GM12801 (cell line): ENCODE results near the gene PDE6G.

ENCODE experiments used
- TF ChIP-seq, protein P1 (sequence below): IDR thresholded peaks from one replicate; pipeline ENCODE4 v1.5.1; 2011; ENCODE audit warnings: control low read depth; ENCODE audit not compliant: insufficient read length; ENCODE audit errors: extremely low read depth

The PDE6G gene

GRCh38 chr17:81608082-81608481, 48.3 kb downstream of the PDE6G start:
- TF ChIP-seq, protein P1, sequence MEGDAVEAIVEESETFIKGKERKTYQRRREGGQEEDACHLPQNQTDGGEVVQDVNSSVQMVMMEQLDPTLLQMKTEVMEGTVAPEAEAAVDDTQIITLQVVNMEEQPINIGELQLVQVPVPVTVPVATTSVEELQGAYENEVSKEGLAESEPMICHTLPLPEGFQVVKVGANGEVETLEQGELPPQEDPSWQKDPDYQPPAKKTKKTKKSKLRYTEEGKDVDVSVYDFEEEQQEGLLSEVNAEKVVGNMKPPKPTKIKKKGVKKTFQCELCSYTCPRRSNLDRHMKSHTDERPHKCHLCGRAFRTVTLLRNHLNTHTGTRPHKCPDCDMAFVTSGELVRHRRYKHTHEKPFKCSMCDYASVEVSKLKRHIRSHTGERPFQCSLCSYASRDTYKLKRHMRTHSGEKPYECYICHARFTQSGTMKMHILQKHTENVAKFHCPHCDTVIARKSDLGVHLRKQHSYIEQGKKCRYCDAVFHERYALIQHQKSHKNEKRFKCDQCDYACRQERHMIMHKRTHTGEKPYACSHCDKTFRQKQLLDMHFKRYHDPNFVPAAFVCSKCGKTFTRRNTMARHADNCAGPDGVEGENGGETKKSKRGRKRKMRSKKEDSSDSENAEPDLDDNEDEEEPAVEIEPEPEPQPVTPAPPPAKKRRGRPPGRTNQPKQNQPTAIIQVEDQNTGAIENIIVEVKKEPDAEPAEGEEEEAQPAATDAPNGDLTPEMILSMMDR: no peak

GRCh38 chr17:81607431-81607830, 48.9 kb downstream of the PDE6G start:
- TF ChIP-seq, protein P1: no peak

- TF ChIP-seq, protein P1: no peak
These were observed 52.3 kb downstream of the PDE6G start for GRCh38 chr17:81603846-81604610.

GRCh38 chr17:81601525-81602120, 54.7 kb downstream of the PDE6G start:
- TF ChIP-seq, protein P1: peak; percentile 90
